ENCODE results near the gene PPM1M.
A peak's percentile ranks its signal among the peaks of the same experiment; 100 is the strongest.

PPM1M gene

DNA sequence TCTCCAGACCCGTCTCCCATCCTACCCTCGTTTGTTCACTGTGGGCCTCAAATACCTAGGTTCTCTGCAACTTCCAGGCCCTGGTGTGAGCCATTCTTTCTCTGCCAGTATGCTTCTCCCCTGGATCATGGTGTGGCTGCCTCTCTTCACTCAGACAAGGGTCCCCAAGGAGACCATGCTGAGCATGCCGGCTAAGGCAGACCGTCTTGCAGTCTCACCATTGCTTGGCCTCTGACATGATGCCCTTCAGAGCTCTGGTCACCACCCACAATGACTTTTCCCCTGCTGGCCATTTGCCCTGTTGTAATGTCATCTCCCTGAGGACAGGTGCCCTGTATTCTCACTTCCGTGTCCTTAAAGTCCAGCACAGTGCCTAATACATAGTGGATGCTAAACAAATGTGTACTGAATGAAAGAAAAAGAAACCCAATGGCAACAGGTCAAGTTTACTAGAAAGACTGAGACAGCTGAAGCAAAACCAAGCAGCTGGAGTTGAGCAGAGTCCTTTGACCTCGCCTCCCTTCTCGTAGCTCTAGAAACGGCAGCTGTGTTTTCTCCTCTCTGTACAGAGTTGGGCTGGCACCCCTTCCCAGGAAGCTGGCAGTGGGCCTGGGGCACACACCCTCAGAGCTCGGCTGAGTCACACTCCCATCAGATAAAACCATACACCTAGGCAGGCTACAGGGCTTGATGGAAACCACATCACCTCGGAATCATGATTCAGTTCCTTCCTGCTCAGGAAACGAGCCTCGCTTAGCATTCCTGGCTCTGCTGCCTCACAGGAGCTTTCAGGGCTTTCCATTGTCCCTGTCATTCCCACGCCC is 28.8 kb upstream of the PPM1M start:
- no peak for DNase-seq (ENCODE audit: low spot score)

DNA sequence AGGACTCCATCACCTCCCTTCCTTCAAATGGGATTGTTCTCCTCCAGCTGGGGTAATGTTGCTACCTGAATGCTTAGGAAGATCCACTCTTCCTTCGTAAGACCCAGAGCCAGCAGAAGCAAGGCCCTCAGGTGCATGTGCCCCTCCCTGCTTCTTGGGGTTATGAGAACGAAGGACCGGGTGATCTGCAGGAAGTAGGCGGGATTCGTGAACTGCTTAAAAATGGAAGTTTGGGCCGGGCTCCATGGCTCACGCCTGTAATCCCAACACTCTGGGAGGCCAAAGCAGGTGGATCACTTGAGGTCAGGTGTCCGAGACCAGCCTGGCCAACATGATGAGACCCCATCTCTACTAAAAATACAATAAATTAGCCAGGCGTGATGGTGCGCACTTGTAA is 28.2 kb upstream of the PPM1M start:
- no peak for DNase-seq (ENCODE audit: low spot score)

DNA sequence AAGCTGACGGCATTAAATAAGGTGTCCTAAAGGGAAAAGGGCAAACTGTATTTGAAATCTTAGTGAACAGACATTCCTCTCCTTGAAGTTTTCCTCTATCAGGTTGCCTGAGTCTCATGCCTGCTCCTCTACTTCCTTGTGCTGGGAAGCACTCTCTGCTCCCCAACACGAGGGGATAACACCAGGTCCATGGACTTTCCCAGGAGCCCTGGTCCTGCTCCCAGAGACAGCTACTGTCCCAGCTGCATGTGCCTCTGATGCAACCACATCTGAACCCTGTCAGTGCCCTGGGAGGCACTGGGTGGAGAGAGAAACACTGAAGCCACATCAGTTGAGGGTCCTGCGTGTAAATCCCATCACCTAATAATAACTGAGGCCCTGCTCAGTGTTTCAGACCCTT is 27.5 kb upstream of the PPM1M start:
- DNase-seq (ENCODE audit: low spot score) = no peak

DNA sequence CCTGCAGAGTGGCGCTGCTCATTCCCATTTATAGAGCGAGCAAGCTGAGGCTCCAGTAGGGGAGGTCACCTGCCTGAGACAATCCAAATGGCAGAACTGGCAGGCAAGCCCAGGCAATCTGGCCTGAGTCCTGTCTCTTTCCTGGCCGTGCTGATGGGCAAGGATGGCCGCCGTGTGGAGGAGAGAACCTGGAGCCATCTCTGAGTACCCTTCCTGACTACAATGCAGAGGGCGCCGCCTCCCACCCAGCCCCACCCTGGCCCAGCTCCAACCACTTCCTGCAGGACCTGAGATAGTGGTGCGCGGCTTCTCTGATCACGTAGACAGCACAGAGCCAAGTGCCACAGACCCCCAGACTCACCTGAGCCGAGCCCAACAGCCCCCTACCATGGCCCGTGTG is 27.1 kb upstream of the PPM1M start:
- no peak for DNase-seq (ENCODE audit: low spot score)

DNA sequence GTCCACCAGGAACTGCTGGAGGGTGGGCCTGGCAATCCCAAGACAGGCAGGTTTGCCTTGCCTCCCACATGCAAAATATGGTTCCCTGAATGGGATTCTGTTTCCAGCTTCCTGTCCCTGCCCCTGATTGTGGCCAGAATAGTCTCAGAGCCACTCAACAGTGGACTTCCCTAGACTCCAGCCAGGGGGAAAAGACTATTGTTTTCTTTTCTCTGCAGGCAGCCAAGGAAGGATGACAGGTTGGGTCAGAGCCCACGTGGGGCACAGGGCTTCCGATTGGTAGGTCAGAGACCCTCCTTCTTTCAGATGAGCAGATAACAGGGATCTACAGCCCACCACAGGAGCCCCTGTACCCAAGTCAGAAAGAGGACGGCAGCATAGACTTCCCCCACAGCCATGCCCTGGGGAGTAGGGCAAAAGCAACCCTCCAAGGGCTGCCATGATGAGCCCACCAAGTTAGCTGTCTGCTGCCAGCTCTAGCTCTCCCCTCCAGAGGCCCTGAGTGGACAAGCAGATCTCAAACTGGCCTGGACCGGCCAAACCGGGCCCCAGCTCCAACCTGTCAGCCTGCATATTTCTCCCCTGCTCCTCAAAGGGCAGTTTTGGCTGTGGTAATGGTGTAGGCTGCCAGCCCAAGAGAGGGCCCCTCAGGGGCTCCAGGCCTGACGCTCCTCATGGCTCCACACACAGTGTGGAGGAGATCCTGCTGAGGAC is 26.5 kb upstream of the PPM1M start:
- no peak for DNase-seq (ENCODE audit: low spot score)

GRCh38 chr3:52220380-52221026 is 25.1 kb upstream of the PPM1M start:
- DNase-seq (ENCODE audit: low spot score) = peak; percentile 61

DNA sequence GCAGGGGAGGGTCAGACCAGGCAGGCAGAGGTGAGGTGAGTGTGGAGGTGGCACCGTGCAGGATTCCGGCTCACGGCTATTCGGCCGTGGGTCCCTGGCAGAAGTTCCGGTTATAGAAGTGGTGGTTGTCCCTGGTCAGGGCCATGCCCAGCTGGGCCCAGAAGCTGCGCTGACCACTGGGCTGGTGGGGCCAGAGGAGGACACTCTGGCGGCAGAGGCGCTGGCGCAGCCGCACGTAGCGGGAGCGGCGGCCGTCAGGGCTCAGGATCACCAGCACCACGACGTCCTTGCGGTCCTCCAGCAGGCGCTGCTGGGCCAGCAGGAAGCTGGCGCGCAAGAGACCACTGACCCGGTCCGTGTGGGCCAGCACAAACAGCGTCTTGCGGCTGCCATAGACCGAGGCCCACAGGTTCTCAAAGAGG is 24.4 kb upstream of the PPM1M start:
- DNase-seq (ENCODE audit: low spot score) = no peak

- DNase-seq (ENCODE audit: low spot score) = no peak
Observed at GRCh38 chr3:52221563-52222318, 23.8 kb upstream of the PPM1M start.

- no peak for DNase-seq (ENCODE audit: low spot score)
Observed at GRCh38 chr3:52222319-52223221, 23.0 kb upstream of the PPM1M start.

DNA sequence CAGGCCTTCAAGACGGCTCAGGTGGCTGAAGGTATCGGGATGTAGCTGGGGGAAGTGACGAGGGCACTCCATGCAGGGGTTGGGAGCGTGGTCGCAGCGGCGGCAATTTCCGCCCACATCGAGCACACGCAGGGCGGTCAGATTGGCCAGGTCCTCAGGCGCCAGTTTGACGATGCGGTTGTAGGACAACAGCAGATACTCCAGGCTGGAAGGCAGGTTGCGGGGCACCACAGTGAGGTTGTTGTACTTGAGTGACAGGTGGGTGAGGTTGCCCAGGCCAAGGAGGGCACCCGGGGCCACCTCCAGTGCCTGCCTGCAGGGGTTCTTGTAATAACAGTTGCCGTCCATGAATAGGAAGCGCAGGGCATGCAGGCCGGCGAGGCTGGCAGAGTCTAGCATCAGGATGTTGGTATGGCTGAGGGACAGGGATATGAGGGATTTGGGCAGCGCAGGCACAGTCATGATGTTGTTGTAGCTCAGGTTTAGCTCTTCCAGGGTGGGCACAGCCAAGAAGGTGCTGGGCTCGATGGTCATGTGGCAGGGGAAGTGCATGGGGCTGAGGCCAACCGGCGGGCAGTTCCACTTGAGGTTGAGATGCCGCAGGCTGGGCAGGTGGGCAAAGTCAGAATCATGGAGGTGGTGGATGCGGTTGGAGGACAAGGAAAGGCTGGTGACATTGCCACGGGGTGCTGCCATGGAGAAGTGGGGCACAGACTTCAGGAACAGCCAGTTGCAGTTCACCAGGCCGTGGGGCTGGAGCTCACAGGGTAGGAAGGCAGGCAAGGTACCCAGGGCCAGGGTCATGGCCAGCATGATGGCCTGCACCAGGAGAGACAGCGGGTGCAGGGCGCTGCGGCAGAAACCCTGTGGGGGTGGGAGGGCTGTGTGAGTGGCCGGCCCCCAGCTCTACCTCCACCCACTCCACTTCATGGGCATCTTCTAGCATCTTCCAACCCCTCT is 21.8 kb upstream of the PPM1M start:
- DNase-seq (ENCODE audit: low spot score) = no peak

GRCh38 chr3:52225452-52226228 is 19.9 kb upstream of the PPM1M start, which contains the start of gene TLR9:
TLR9 (minus strand) TSS chr3:52225645; CDS start chr3:52225529, 116 bp downstream.
- DNase-seq (ENCODE audit: low spot score) = no peak

GRCh38 chr3:52226229-52226817 is 19.2 kb upstream of the PPM1M start:
- no peak for DNase-seq (ENCODE audit: low spot score)

DNA sequence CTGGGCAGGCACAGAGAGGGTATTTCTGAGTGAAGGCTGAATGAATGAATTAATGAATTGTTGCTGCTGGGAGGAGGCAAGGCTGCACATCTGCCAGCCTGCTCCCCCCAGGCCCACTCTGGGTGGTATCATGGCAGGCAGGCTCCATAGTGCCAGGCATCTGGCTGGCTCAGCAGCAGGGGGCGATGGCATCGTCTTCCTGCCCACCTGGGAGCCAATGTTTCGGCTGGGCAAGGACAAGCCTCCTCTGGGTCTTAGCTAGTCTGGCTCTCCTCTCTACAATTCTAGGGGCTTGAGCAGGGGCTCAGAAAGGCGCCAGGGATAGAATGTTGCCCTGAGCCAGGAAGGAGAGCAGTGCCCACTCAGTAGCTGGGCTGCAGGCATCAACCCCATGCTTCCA is 18.4 kb upstream of the PPM1M start:
- DNase-seq (ENCODE audit: low spot score) = no peak

DNA sequence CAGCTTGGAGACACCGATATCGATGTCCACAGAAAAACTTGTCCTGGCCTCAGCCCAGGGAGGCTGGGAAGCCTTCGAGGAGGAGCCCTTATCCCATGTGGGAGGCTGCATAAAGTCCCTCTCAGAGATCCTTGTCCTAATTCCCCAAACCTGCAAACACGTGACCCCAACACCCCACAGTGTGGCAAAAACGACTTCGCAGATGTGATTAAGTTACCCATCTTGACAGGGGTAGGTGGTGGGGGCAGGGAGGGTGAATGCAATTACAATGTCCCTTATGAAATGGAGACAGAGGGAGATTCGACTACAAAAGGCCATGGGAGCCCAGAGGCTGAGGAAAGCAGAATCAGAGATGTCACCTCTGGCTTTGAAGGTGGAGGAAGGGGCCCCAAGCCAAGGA is 17.8 kb upstream of the PPM1M start:
- no peak for DNase-seq (ENCODE audit: low spot score)

DNA sequence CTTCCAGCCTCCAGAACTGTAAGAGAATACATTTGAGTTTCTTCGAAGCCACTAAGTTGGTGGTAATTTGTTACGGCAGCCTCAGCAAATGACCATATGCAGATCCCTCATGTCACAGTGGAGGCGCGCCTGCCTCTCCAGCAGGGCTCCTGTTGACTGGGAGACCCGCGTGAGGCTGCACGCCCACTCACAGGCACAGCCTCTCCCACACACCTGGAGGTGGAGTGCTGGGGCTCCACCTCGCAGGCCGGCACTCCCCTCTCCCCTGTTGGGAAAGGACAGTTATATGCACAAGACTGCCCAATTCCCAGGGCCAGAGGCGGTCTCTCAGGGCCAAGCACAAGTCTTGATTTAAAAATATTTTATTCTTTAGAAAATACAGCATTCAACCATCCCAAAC is 17.3 kb upstream of the PPM1M start:
- no peak for DNase-seq (ENCODE audit: low spot score)

DNA sequence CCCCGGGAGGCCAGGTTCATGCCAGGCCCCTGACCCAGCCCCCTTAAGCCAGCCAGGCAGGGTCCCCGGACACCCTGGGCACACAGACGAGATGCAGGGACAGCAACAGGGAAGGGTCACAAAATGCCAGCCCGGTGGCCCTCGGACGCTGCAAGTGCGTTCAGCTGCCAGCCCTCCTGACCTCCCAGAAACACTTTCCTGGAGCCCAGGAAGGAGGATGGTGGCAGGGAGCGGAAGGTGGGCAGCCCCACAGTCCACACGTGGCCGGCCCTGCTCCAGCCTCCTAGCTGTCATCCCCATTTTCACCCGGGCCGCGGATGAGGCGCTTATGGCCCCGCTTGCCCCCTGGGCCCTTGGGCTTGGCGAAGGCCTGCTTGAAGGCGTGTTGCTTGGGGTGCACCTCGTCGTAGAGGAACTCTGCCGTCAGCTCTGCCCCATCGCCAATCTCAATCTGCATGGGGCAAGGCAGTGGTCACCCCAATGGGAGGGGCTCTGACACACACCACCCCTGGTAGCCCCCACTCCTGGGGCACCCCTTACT is 16.7 kb upstream of the PPM1M start:
- no peak for DNase-seq (ENCODE audit: low spot score)

DNA sequence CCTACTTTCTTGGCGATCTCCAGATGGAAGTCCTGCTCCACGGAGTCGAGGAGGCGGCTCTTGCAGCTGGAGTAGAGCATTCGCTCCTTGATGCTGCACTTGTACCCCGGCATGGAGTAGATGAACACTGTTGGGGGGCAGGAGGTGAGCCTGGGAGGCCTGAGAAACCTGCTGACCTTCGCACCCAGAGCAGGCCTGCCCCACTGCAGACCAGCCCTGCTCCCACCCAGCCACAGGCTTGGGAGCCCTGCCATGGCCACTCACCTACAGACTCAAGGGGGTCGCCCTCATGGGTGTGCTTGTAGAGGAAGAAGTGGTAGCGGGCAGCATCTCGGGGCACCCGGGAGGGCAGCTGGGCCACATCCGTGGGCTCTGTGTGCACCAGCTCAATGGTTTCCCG is 15.9 kb upstream of the PPM1M start:
- DNase-seq (ENCODE audit: low spot score) = no peak

- no peak for DNase-seq (ENCODE audit: low spot score)
Observed at GRCh38 chr3:52230461-52230860, 15.1 kb upstream of the PPM1M start.
